ENCODE data around the gene TAF5L. TPM values are rescaled to one million over a fixed set of nuclear protein-coding genes. Genes with fewer than 3 reads are reported as not detected.

The TAF5L gene
- polyA plus RNA-seq, 1 experiment, result 17.3 TPM

GRCh38 chr1:229643996-229644745 is 18.2 kb upstream of the TAF5L start:
- H3K4me3 ChIP-seq (ENCODE audit: low read depth, low read length), result no peak overlapping the region
- H3K9me3 ChIP-seq (ENCODE audit: control insufficient read depth, insufficient read depth, low read length), result no peaks in the 10 kb centered on the region
- no peak overlapping the region for H3K27ac ChIP-seq (ENCODE audit: low read depth, low read length)
- no peak for DNase-seq (ENCODE audit: low read depth, low spot score)
- no peak for TF ChIP-seq CTCF (IDR thresholded peaks at IDR 0.05; ENCODE audit: low read depth, low read length)
- no peaks in the 10 kb centered on the region for H3K27me3 ChIP-seq (ENCODE audit: control insufficient read depth, insufficient read depth, low read length)
- ChIA-PET POLR2A (no interaction called here), CTCF (no interaction called here)

DNA sequence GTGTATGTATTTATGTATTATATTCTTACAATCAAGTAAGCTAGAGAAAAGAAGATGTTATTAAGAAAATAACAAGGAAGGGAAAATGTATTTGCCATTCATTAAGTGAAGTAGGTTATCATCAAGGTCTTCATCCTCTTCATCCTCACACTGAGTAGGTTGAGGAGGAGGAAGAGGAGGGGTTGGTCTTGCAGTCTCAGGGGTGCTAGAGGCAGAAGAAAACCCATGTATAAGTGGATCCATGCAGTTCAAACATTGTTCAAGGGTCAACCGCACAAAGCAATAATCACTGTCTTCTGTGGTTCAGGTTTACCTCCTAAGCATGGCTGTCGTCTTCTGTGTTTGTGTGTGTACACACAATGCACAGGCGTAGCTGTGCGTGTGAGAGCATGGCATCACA is 17.0 kb upstream of the TAF5L start:
- no peak overlapping the region for H3K27ac ChIP-seq (ENCODE audit: low read depth, low read length)
- ChIA-PET CTCF (no interaction called here), POLR2A (no interaction called here)
- H3K27me3 ChIP-seq (ENCODE audit: control insufficient read depth, insufficient read depth, low read length), result no peaks in the 10 kb centered on the region
- DNase-seq (ENCODE audit: low read depth, low spot score), result no peak
- H3K9me3 ChIP-seq (ENCODE audit: control insufficient read depth, insufficient read depth, low read length), result no peaks in the 10 kb centered on the region
- no peak overlapping the region for H3K4me3 ChIP-seq (ENCODE audit: low read depth, low read length)
- TF ChIP-seq CTCF (IDR thresholded peaks at IDR 0.05; ENCODE audit: low read depth, low read length), result no peak

- Histone ChIP-seq H3K9me3 (ENCODE audit: control insufficient read depth, insufficient read depth, low read length) (no peaks in the 10 kb centered on the region), H3K4me3 (ENCODE audit: low read depth, low read length) (no peak overlapping the region), H3K27me3 (ENCODE audit: control insufficient read depth, insufficient read depth, low read length) (no peaks in the 10 kb centered on the region), H3K27ac (ENCODE audit: low read depth, low read length) (no peak overlapping the region)
- no peak for TF ChIP-seq CTCF (IDR thresholded peaks at IDR 0.05; ENCODE audit: low read depth, low read length)
- ChIA-PET POLR2A (no interaction called here), CTCF (no interaction called here)
- DNase-seq (ENCODE audit: low read depth, low spot score), result no peak
These were observed 16.5 kb upstream of the TAF5L start for GRCh38 chr1:229642376-229642775.

GRCh38 chr1:229641306-229641705 is 15.4 kb upstream of the TAF5L start:
- POLR2A ChIA-PET, result no interaction called here
- CTCF ChIA-PET, result no interaction called here

More at GRCh38 chr1:229641306-229641705, 15.4 kb upstream of the TAF5L start:
- H3K27ac ChIP-seq (ENCODE audit: low read depth, low read length), result no peak overlapping the region
- DNase-seq (ENCODE audit: low read depth, low spot score), result no peak
- TF ChIP-seq CTCF (IDR thresholded peaks at IDR 0.05; ENCODE audit: low read depth, low read length), result no peak
- H3K4me3 ChIP-seq (ENCODE audit: low read depth, low read length), result no peak overlapping the region
- H3K27me3 ChIP-seq (ENCODE audit: control insufficient read depth, insufficient read depth, low read length), result no peaks in the 10 kb centered on the region
- H3K9me3 ChIP-seq (ENCODE audit: control insufficient read depth, insufficient read depth, low read length), result no peaks in the 10 kb centered on the region
